GM03348 (cell line): ENCODE data around the gene CYP4V2.

ENCODE experiments used
- DNase-seq: peaks from one replicate; pipeline ENCODE4 v3.0.0; 2012; ENCODE audit warnings: low spot score

The CYP4V2 gene

DNA sequence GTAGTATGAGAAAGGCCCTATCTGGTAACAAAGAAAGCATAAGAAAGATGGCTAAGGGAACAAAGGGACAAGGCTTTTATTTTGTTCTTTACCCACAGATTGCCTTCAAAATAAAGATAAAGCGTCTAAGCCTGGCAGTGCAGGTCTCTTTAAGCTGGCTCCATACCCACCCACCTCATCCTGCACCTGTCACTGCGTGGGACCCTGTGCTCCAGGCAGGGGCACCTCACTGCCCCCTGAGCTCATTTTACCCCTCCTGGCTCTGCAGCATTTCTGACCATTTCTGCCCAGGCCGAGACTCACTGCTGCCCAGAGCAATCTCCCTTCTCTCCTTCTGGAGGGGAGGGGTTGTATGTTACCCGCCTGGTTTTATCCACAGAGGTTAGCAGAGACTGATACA is 1.7 kb upstream of the CYP4V2 start:
- DNase-seq = no peak

DNA sequence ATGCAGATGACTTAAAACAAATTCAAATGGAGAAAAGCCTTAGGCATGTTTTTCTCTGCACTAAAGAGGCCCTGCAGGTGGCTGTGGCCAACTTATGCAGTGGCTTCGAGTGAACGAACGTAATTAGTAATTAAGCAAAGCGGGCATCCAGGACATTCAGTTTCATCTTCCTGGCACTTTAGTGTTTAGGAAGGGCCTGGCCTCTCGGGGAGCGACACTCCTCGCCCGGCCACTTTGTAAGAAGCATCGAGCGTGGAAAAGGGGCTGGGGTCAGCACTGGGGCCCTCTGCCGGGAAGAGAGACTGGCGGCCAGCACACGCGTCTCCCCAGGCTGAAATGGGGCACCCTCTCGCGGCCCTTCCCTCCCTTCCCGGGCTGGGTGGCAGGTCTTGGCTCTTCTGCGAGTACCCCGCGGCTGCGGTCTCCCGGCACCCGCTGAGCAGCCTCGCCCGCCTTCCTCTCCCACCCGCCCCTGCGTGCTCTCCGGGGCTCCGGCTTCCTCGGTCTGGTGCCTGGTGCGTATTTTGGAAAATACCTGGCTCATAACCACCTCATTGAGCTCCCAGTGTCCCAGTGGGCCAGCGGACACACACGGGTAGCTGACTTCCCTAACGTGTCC is 677 bp upstream of the CYP4V2 start:
- DNase-seq = peak; percentile 76

DNA sequence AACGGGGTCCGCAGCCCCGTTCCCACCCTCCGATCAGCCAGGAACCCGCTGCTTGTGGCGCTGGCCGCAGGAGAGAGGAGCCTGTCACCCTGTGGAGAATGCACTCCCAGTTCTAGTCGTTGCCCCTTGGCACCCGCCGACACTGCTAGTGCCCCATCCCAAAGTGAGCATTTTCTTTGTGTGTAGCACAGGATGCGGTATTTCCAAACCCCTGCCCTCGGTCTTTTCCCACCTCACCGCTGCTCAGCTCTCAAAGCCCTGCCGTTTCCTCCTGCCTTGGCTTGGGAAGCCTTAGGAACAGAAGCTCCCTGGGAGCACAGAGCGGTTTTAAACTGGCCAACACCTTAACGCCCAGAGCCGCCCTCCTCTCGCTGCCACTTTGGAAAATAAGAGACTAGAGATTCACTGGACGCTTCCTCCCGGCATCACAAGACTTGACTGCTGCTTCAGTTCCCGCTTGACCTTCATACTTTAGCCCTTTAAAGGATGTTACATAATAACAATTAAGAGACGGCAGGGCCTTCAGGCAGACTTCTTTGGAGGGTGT is 772 bp downstream of the CYP4V2 start:
- peak; percentile 57 for DNase-seq

DNA sequence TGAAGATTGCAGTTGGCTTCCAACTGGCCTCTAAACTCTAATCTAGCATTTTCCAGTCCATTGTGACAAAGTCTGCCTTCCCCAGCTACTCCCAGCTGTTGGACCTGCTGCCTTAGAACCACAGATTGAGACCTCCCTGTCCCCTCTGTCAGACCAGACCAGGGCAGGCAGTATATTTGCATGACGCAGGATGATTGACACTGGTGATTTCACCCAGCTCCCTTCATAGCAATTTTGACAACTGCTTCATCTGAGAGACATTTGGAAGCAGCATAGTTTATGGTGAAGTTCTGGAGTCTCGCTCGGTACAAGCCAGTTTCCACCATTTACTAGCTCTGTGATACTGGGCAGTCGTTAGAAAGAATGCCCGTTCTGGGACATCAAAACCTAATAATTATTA is 2.5 kb downstream of the CYP4V2 start:
- no peak for DNase-seq

DNA sequence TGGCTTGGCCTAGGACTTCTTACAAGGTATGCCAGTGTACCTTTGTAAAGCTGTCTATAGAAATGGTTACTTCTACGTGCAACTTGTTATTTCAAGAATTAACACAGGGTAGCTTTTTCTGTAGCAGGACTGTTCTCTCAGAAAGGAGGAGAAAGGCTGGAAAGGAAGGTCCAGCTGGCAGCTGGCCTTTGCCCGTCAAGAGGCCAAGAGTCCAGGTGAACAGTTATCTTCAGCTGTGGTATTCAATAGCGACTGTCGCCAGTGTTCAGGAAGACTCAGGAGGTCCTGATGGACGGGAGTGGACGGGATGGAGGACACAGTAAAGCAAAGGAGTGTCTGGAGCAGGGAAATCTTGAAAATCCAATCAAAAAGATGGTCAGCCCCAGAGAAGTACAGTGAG is 4.7 kb downstream of the CYP4V2 start:
- no peak for DNase-seq

DNA sequence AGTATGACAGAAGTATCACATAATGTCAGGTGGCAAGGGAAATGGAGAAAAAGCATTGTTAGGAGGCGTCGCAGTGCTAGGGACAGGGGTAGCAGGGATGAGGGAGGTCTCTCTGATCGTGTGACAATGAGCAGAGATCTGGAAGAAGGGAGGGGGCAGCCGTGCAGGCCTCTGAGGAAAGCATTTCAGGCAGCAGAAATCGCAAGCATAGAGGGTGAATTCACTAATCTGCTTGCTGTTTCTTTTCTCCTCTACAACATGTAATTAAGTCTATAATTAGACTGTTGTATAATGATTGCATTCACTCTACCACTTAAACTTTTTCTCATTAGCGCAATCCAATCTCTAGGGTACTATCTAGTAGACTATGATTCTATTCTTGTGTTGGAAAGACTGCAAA is 9.1 kb downstream of the CYP4V2 start:
- no peak for DNase-seq

DNA sequence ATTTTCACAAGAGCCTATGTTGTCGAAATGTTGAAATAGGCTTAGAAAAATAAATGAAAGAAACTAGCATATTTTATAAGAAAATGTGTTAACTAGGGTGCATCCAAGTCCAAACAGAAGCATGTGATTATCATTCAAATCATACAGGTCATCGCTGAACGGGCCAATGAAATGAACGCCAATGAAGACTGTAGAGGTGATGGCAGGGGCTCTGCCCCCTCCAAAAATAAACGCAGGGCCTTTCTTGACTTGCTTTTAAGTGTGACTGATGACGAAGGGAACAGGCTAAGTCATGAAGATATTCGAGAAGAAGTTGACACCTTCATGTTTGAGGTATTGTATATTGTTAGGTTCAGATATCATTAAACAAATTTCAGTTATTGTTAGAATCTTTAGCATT is 9.6 kb downstream of the CYP4V2 start:
- DNase-seq = no peak

DNA sequence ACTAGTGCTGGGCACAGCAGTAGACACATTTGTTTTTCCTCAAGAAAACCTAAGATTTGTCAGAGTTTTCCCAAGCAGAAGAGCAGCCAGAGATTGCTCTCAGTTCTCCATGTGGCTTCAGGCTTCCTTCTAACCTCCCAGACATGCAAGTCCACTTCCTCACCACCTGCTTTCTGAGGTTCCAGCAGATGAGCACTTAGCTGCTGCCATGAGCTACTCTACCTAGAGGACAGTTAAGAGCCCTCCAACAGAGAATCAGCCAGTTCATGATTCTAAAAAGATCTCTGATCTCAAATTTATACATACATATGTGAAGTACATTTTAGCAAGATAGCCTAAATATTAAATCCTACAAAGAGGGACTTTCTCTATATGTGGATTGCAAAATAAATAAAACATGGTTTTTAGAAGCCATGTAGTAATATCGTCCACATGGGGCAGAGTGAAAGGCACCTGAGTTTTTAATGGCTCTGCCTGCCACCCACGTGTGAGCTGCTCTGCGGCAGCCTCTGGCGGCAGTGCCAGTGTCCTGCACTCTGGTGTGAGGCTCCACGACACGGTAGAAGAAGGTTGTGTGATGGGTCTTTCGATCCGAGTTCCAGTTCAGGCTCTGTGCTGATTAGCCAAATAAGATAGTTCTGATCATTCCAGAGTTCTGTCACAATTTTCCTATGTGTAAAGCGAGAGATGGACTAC is 10.3 kb downstream of the CYP4V2 start:
- peak; percentile 69 for DNase-seq

DNA sequence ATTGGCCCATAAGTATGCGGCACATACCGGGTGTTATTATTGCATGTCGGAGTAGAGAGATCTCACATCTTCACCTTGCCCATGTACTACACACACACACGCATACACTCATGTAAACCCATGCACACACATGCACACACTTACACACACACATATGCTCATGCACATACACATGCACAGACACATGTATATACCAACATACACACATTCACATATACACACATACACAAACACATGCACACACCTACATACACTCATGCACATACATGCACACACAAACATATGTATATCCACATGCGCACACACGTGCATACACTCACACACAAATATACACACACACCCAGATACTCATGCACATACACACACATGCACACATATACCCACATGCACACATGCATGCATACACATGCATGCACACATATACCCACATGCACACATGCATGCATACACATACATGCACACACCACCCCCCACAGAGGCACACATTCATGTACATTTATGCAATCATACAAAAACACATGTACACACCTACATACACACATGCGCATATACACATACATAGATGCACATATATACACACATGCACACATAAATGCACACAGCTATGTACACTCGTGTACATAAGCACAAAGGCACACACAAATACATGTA is 11.2 kb downstream of the CYP4V2 start:
- no peak for DNase-seq

DNA sequence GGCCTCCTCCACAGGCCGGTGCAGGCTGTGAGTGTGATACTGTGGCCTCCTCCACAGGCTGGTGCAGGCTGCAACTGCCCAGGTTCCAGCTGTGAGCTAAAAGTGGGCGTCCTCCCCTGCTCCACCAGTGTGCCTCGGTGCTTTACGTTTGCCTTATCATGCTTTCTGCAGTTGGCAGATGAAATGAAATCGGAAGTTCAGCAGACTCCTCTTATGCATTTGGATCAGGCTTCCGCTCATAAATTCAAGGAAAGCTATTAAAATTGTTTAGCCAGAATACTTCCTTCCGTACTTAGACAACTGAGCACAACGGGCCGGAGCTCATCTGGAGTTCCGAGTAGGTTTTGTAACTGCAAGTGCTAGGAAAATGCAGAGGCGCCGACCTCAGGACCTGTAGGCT is 12.0 kb downstream of the CYP4V2 start:
- no peak for DNase-seq

DNA sequence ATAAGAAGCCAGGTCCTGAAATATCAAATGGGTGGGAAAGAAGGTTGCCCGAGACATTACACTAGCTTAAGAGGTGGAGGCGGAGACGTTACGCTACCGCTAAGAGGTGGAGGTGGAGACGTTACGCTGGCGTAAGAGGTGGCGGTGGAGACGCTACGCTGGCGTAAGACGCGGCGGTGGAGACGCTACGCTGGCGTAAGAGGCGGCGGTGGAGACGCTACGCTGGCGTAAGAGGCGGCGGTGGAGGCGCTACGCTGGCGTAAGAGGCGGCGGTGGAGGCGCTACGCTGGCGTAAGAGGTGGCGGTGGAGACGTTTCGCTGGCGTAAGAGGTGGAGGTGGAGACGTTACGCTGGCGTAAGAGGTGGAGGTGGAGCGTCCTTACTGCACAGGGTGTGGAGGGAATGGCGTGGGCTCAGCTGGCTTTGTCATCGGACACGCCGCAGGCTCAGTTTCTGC is 12.8 kb downstream of the CYP4V2 start:
- DNase-seq = no peak

DNA sequence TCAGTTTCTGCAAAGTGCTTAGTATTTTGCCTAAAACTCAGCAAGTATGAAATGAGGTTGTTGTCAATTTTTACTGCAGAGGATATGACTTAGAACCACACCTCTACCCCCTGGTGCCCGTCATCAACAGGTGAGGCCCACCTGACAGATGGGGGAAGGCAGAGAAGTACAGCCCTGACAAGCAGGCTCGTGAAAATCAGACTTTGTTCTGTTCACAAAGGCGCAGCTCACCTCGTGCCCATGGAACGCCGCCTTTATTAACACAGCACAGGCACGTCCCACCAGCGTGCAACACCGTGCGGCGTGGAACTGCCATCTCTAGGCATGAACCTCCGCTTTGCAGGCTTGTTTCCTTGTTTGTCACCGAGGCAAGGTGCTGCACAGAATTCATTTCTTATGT is 13.3 kb downstream of the CYP4V2 start:
- no peak for DNase-seq

DNA sequence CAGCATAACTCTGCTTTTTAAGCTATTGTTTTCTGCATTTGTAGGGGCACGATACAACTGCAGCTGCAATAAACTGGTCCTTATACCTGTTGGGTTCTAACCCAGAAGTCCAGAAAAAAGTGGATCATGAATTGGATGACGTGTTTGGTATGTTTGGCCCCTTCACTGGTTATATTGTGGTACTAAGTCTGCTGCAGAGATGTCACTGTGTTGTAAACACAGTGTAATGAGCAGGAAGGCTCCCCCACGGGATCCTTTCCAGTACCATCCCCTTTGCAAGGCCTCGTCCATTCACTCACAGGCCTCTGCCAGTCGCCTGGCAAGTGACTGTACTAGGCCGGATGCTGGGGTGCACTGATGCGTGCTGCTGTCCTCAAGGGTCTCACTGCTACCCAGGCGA is 13.8 kb downstream of the CYP4V2 start:
- no peak for DNase-seq

DNA sequence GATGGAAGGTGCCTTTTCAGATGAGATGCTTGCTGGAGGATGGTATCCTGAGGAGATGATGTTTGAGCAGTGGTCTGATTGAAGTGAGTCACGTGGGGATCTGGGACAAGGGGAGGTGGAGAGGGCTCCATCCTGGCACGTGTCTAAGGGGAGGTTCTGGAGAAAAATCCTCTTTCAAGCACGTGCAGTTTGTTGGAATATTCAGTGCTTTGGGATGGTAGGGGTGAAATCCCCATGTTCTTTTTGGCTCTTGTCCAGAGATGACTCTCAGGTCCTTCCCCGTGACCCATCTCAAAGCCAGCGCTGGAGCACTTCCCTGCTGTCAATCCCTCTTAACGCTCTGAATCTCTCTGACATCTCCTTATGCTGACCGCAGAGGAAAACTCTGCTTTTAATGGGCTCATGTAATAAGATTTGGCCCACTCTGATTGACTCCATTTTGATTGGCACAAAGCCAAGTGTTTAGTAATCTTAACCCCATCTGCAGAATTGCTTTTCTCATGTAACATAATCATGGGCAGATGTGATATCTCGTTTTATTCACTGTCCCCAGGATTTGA is 25.2 kb downstream of the CYP4V2 start:
- DNase-seq = no peak

DNA sequence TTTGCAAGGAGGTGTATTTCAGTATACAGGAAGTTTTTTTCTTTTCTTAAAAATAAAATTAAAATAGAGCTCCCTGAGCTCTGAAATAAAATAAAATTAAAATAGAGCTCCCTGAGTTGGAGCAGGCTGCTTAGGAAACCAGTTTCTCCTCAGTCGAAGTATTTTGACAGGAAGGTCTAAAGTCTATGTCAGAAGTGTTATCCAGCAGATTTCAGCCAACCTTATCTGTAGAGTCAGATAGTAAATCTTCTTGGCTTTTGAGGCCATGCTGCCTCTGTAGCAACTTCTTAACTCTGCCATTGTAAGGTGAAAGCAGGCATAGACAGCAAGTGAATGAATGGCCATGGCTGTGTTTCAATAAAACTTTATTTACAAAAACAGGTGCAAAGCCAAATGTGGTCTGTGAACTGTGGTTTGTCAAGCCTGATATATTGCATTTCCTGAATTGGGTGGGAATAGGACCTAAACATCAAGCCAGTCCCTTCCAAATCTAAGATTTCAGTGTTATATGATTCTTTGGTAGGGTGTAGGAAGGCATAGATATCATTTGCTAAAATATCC is 26.4 kb downstream of the CYP4V2 start:
- no peak for DNase-seq

DNA sequence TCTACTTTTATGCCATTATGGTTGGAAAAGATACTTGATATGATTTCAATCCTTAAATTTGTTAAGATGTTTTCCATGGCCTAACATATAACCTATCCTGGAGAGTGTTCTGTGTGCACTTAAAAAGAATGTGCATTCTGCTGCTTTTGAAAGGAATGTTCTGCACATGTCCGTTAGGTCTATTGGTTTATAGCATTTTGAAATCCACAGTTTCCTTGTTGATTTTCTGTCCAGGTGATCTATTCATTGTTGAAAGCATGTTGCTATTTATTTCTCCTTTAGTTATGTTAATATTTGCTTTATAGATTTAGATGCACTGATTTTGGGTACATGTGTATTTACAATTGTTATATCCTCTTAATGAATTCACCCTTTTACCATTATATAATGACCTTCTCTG is 30.3 kb downstream of the CYP4V2 start:
- DNase-seq = no peak

DNA sequence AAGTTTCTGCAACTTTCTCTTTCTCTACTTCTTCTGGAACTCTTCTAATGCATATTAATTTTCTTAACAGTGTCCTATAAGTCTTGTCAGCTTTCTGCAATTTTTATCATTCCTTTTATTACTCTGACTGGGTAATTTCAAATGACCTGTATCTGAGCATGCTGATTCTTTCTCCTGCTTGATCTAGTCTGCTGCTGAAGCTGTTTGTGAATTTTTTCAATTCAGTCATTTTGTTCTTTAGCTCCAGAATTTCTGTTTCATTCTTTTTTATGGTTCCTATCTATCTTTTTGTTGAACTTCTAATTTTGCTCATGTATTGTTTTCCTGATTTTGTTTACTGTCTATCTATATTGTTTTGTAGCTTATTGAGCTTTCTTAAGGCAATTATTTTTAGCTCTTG is 34.5 kb downstream of the CYP4V2 start:
- DNase-seq = no peak

DNA sequence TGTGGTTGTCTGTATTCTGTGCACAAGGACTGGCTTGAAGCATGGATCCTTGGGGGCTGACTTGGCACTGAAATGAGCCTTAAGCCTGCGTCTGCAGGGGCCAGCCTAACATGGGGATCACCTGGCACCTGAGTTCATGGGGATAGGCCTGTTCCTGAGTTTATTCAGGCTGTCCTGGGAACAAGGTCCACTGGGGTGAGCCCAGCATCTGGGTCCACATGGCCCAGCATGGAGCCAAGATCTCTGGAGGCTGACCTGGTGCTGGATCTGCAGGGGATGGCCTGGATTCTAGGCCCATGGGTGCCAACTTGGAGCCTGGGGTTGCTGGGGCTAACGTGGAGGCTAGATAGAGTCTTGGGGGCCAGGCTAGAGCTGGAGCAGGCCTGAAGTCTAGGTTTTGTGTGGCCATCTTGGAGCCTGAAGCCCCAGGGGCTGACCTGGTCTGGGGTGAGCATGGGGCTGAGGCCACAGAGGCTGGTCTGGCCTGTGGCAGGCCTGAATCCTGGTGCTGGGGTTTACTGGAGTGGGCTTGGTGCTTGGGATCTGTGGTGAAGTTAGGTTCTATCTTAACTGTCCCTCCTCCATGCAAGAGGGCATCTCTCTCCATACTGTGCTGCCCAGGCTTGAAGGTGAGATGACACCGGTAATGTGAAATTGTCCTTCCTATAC is 35.3 kb downstream of the CYP4V2 start:
- no peak for DNase-seq

DNA sequence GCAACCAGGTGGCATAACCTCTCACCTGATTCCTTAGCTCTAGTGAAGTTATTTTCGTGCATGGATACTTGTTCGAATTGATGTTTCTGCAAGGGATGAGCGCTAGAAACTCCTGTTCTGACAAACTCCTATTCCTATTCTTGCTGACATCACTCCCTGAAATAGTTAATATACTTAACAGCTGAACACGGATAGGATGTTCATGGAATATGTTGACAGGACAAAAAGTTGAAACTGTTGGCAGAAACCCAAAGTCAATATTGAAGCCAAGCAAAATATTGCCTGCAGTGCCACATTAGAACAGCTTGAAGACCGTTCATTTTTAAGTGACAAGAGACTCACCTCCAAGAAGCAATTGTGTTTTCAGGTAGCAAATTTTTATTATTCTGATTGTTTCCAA is 35.9 kb downstream of the CYP4V2 start, which contains the start of gene KLKB1:
Gene KLKB1, plus strand, starts transcription at position 287 of the 400 bp plus-strand sequence. CDS start 689 bp downstream, outside the sequence.
- DNase-seq = no peak

DNA sequence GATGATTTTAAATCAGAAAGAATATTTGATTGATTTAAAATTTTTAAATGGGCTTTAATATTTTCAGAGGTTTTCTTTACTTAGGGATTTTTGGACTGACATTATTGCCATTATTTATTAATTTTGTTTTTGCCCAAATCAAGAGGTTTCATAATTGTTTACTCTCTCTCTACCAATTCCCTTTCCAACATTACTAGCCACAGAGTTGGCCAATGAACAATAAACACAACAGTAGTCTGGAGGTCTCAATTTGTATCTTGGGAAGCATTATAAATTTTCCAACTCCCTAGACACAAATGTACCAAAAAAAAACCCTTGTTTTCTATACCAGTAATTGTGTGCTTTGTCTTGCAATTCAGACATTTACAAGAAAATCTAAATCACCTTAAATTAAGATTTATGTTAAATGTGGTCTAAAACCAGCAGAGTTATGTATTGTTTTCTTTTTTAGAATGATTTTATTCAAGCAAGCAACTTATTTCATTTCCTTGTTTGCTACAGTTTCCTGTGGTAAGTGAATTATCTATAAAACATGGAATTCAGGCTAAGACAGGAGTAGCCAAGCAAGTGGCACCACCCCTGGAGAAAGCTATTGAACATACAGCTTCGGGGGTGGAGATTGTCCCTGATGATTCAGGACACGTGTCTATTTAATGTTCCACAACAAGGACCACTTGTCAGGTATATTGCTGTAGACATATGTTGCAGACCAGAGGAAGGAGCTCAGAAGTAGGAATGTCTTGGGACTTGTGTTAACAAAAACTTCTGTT is 36.6 kb downstream of the CYP4V2 start:
- DNase-seq = no peak

DNA sequence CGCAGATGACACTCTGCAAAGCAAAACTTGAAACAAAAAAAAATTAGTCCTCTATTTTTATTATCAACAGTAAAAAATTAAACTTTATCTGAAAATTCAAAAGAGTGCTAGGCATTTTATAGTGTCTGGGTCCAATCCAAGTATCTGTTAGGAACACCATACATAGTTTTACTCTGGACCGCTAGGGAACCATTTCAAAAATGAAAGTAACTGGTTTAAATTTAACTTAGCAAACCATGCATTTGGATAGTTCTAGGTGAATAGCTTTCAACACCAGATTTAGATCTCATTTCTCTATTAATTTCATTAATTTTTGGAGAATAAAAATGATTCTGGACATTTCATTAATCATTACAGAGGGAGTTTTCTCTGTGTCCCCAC is 37.1 kb downstream of the CYP4V2 start:
- no peak for DNase-seq
